ENCODE results near the gene WDR45B. TPM values are rescaled to one million over a fixed set of nuclear protein-coding genes. Genes with fewer than 3 reads are reported as not detected.

Gene WDR45B
- total RNA-seq, 2 experiments from 2014 or later, result 74.1 to 74.8 TPM

GRCh38 chr17:82663381-82664275 is 15.4 kb upstream of the WDR45B start:
- no peaks in the 10 kb centered on the region for H3K9me3 Mint-ChIP-seq (ENCODE audit: low read depth)
- no peak overlapping the region for H3K4me3 Mint-ChIP-seq
- peaks cover under 1% of the 10 kb centered on the region for H3K4me1 Mint-ChIP-seq
- ChIA-PET CTCF (interaction anchor here (0.6 kb wide), 1 partner anchor 247 kb away, joined by 3 read pairs; no protein-coding TSS in a partner anchor), POLR2A (no interaction called here)
- intact Hi-C loops (cut with DNase I, micrococcal nuclease), result loop anchor here in 1 of 2 experiments (10.0 kb wide), 1 partner anchor 251 kb away; no protein-coding TSS in a partner anchor
- no peaks in the 10 kb centered on the region for H3K36me3 Mint-ChIP-seq (ENCODE audit: low read depth)
- no peak for ATAC-seq
- no peak overlapping the region for H3K27ac Mint-ChIP-seq
- H3K27me3 Mint-ChIP-seq, result no peaks in the 10 kb centered on the region
- DNase-seq, result no peak

- no peak overlapping the region for H3K4me3 Mint-ChIP-seq
- DNase-seq, result no peak
- no peak for ATAC-seq
These were observed 14.5 kb upstream of the WDR45B start for GRCh38 chr17:82662711-82663261.

GRCh38 chr17:82661717-82662683 is 13.8 kb upstream of the WDR45B start:
- DNase-seq (no peak), ATAC-seq (no peak)
- H3K9me3 Mint-ChIP-seq (ENCODE audit: low read depth), result no peaks in the 10 kb centered on the region
- peaks cover 2% of the 10 kb centered on the region for H3K36me3 Mint-ChIP-seq (ENCODE audit: low read depth)
- POLR2A ChIA-PET, result no interaction called here
- H3K4me1 Mint-ChIP-seq, result no peaks in the 10 kb centered on the region
- CTCF ChIA-PET, result no interaction called here
- no peak overlapping the region for H3K27ac Mint-ChIP-seq
- no peak overlapping the region for H3K4me3 Mint-ChIP-seq
- intact Hi-C loops (cut with DNase I, micrococcal nuclease), result loop anchor here in 1 of 2 experiments (10.0 kb wide), 1 partner anchor 253 kb away; no protein-coding TSS in a partner anchor
- H3K27me3 Mint-ChIP-seq, result no peaks in the 10 kb centered on the region

More at GRCh38 chr17:82662711-82663261, 14.5 kb upstream of the WDR45B start:
- Mint-ChIP-seq H3K4me1 (no peaks in the 10 kb centered on the region), H3K36me3 (ENCODE audit: low read depth) (no peaks in the 10 kb centered on the region), H3K27ac (no peak overlapping the region), H3K27me3 (no peaks in the 10 kb centered on the region), H3K9me3 (ENCODE audit: low read depth) (no peaks in the 10 kb centered on the region)
- CTCF ChIA-PET, result interaction anchor here (0.7 kb wide), 1 partner anchor 108 kb away, joined by 3 read pairs; no protein-coding TSS in a partner anchor
- POLR2A ChIA-PET, result no interaction called here
- intact Hi-C loops (cut with DNase I, micrococcal nuclease), result loop anchor here in 1 of 2 experiments (10.0 kb wide), 1 partner anchor 252 kb away; no protein-coding TSS in a partner anchor

- no peak overlapping the region for H3K4me3 Mint-ChIP-seq
- DNase-seq, result no peak
- H3K27ac Mint-ChIP-seq, result no peak overlapping the region
- H3K27me3 Mint-ChIP-seq, result no peaks in the 10 kb centered on the region
- ChIA-PET POLR2A (no interaction called here), CTCF (no interaction called here)
- ATAC-seq, result no peak
- H3K36me3 Mint-ChIP-seq (ENCODE audit: low read depth), result peaks cover 2% of the 10 kb centered on the region
- no peaks in the 10 kb centered on the region for H3K9me3 Mint-ChIP-seq (ENCODE audit: low read depth)
- no peaks in the 10 kb centered on the region for H3K4me1 Mint-ChIP-seq
- intact Hi-C loops (cut with DNase I, micrococcal nuclease), result loop anchor here in 1 of 2 experiments (10.0 kb wide), 1 partner anchor 255 kb away; no protein-coding TSS in a partner anchor
These were observed 11.6 kb upstream of the WDR45B start for GRCh38 chr17:82659886-82660285.

- CTCF ChIA-PET, result no interaction called here
- H3K9me3 Mint-ChIP-seq (ENCODE audit: low read depth), result no peaks in the 10 kb centered on the region
- POLR2A ChIA-PET, result no interaction called here
These were observed 10.7 kb upstream of the WDR45B start for GRCh38 chr17:82658796-82659452.

GRCh38 chr17:82658331-82658730 is 10.1 kb upstream of the WDR45B start:
- ATAC-seq (no peak), DNase-seq (no peak)
- intact Hi-C loops (cut with DNase I, micrococcal nuclease), result no loop called here
- CTCF ChIA-PET, result interaction anchor here (0.7 to 1.4 kb wide), 2 partner anchors 54 to 124 kb away, joined by 4 to 5 read pairs; no protein-coding TSS in a partner anchor
- POLR2A ChIA-PET, result interaction anchor here (0.6 kb wide), 1 partner anchor 104 kb away, joined by 8 read pairs; no protein-coding TSS in a partner anchor
- Mint-ChIP-seq H3K27ac (no peak overlapping the region), H3K4me3 (no peak overlapping the region), H3K27me3 (no peaks in the 10 kb centered on the region), H3K4me1 (no peaks in the 10 kb centered on the region), H3K36me3 (ENCODE audit: low read depth) (peaks cover 2% of the 10 kb centered on the region), H3K9me3 (ENCODE audit: low read depth) (no peaks in the 10 kb centered on the region)

More at GRCh38 chr17:82658796-82659452, 10.7 kb upstream of the WDR45B start:
- Mint-ChIP-seq H3K27ac (no peak overlapping the region), H3K27me3 (no peaks in the 10 kb centered on the region), H3K36me3 (ENCODE audit: low read depth) (peaks cover 2% of the 10 kb centered on the region), H3K4me3 (no peak overlapping the region), H3K4me1 (no peaks in the 10 kb centered on the region)
- ATAC-seq, result no peak
- intact Hi-C loops (cut with DNase I, micrococcal nuclease), result no loop called here
- DNase-seq, result no peak

- ATAC-seq (no peak), DNase-seq (no peak)
- Mint-ChIP-seq H3K4me1 (no peaks in the 10 kb centered on the region), H3K27me3 (no peaks in the 10 kb centered on the region), H3K9me3 (ENCODE audit: low read depth) (no peaks in the 10 kb centered on the region), H3K27ac (no peak overlapping the region), H3K36me3 (ENCODE audit: low read depth) (peaks cover 2% of the 10 kb centered on the region), H3K4me3 (no peak overlapping the region)
- POLR2A ChIA-PET, result interaction anchor here (0.6 kb wide), 1 partner anchor 104 kb away, joined by 8 read pairs; no protein-coding TSS in a partner anchor
- intact Hi-C loops (cut with DNase I, micrococcal nuclease), result no loop called here
- CTCF ChIA-PET, result interaction anchor here (0.7 to 1.4 kb wide), 2 partner anchors 54 to 124 kb away, joined by 4 to 5 read pairs; no protein-coding TSS in a partner anchor
These were observed 9.7 kb upstream of the WDR45B start for GRCh38 chr17:82657926-82658325.

- intact Hi-C loops (cut with DNase I, micrococcal nuclease), result no loop called here
- ChIA-PET POLR2A (no interaction called here), CTCF (interaction anchor here (1.4 kb wide), 1 partner anchor 12 kb away, joined by 6 read pairs; no protein-coding TSS in a partner anchor)
- Mint-ChIP-seq H3K27me3 (no peaks in the 10 kb centered on the region), H3K36me3 (ENCODE audit: low read depth) (peaks cover 2% of the 10 kb centered on the region), H3K4me3 (no peak overlapping the region), H3K4me1 (no peaks in the 10 kb centered on the region), H3K27ac (no peak overlapping the region), H3K9me3 (ENCODE audit: low read depth) (no peaks in the 10 kb centered on the region)
- DNase-seq, result no peak
- no peak for ATAC-seq
These were observed 8.0 kb upstream of the WDR45B start for GRCh38 chr17:82656266-82656665.

GRCh38 chr17:82655523-82655922 is 7.3 kb upstream of the WDR45B start:
- DNase-seq (no peak), ATAC-seq (no peak)
- H3K27ac Mint-ChIP-seq, result no peak overlapping the region
- ChIA-PET POLR2A (no interaction called here), CTCF (no interaction called here)
- H3K27me3 Mint-ChIP-seq, result no peaks in the 10 kb centered on the region
- intact Hi-C loops (cut with DNase I, micrococcal nuclease), result no loop called here
- H3K9me3 Mint-ChIP-seq (ENCODE audit: low read depth), result no peaks in the 10 kb centered on the region
- no peaks in the 10 kb centered on the region for H3K4me1 Mint-ChIP-seq
- peaks cover 2% of the 10 kb centered on the region for H3K36me3 Mint-ChIP-seq (ENCODE audit: low read depth)
- no peak overlapping the region for H3K4me3 Mint-ChIP-seq

GRCh38 chr17:82655038-82655479 is 6.8 kb upstream of the WDR45B start:
- CTCF ChIA-PET, result no interaction called here
- Mint-ChIP-seq H3K4me1 (no peaks in the 10 kb centered on the region), H3K36me3 (ENCODE audit: low read depth) (peaks cover 2% of the 10 kb centered on the region), H3K9me3 (ENCODE audit: low read depth) (no peaks in the 10 kb centered on the region), H3K27me3 (no peaks in the 10 kb centered on the region), H3K4me3 (no peak overlapping the region), H3K27ac (no peak overlapping the region)
- intact Hi-C loops (cut with DNase I, micrococcal nuclease), result no loop called here
- ATAC-seq (no peak), DNase-seq (no peak)
- POLR2A ChIA-PET, result no interaction called here

All from activated CD4-positive, alpha-beta T cell treated with anti-CD3 and anti-CD28 coated beads for 36 hours (primary cell).